Measurements from ENCODE around the gene PDS5B. TPM values are rescaled to one million over a fixed set of nuclear protein-coding genes. Genes with fewer than 3 reads are reported as not detected.

PDS5B gene, protein sequence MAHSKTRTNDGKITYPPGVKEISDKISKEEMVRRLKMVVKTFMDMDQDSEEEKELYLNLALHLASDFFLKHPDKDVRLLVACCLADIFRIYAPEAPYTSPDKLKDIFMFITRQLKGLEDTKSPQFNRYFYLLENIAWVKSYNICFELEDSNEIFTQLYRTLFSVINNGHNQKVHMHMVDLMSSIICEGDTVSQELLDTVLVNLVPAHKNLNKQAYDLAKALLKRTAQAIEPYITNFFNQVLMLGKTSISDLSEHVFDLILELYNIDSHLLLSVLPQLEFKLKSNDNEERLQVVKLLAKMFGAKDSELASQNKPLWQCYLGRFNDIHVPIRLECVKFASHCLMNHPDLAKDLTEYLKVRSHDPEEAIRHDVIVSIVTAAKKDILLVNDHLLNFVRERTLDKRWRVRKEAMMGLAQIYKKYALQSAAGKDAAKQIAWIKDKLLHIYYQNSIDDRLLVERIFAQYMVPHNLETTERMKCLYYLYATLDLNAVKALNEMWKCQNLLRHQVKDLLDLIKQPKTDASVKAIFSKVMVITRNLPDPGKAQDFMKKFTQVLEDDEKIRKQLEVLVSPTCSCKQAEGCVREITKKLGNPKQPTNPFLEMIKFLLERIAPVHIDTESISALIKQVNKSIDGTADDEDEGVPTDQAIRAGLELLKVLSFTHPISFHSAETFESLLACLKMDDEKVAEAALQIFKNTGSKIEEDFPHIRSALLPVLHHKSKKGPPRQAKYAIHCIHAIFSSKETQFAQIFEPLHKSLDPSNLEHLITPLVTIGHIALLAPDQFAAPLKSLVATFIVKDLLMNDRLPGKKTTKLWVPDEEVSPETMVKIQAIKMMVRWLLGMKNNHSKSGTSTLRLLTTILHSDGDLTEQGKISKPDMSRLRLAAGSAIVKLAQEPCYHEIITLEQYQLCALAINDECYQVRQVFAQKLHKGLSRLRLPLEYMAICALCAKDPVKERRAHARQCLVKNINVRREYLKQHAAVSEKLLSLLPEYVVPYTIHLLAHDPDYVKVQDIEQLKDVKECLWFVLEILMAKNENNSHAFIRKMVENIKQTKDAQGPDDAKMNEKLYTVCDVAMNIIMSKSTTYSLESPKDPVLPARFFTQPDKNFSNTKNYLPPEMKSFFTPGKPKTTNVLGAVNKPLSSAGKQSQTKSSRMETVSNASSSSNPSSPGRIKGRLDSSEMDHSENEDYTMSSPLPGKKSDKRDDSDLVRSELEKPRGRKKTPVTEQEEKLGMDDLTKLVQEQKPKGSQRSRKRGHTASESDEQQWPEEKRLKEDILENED (N-terminal part only)
- total RNA-seq (2022; extraction: Qiagen RNA extraction; ENCODE audit: low read depth): 8.0 to 14.2 TPM (median 10.6 TPM) in 5 replicates

DNA sequence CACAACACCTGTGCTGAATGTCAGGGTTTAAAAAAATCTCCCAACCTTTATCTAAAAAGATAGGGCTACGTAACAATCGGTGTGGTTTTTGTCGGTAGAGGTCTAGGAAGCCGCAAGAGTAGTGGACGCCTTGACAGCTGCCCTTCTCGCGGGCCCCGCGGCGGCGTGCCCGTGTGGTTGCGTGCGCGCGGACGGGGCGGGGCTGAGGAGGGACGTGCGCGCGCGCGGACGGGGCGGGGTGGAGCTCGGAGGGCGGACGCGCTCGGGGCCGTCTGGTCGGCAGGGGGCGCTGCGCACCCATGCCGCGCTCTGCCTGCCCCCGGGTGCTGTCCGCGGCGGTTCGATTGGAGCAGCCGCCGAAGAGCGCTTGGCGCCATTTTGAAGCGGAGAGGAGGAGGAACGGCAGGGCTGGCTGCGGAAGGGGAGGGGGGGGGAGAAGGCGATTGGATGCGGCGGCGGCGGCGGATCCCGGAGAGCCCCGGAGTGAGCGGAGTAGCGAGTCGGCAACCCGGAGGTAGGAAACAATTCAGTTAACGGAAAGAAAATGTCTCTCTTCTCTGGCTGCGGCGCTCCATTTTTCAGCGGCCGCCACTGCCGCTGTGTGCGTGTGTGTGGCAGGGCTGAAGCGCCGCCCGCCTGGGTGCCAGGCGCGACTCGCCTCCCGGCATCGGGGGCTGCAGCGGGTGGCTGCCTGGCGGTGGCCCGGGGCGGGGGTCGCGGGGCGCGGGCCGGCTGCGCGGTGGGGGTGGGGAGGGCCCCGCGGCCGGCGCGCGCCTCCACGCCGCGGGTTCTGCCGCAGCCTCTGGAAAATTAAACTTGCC is at the start of gene PDS5B:
TSS of gene PDS5B (plus strand) at position 373 of the 821 bp plus-strand sequence. CDS start 62,321 bp downstream, outside the sequence.

DNA sequence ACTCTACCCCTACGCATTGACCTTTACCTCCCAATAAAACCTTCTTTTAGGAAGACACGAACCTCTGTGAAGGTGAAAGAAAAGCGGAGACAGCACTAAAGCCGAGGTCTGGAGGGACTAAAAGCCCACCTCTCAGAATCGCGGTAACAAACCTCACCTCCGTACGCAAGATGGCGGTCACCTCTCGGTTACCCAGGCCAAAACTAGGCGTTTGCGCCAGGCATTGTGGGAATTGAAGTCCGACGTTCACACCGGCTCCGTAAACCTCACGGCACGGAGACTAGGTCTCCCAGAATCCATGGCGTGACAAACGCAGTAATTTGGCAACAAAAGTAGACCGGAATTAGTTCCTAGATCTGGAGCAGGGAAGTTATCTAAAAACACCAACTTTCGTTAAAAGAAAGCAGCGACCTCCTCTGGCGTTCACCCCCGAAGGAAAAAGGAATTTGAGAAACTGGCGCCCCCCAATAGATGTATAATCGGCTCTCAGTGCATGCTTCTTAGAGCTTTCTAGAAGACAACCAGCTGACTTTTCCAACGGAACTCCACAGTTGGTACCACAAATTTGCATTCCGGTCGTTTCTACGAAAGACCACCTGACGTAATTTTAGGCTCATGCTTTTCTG is 47.5 kb upstream of the PDS5B start, which contains the start of gene N4BP2L2:
TSS of gene N4BP2L2 (minus strand) at position 175 of the 626 bp plus-strand sequence. CDS start 1,768 bp downstream, outside the sequence.

Other genes starting within 250 kb of the PDS5B start
- 0.29 to 0.88 TPM (median 0.57 TPM) in 5 replicates for gene N4BP2L1, start 158.3 kb upstream of the PDS5B start, total RNA-seq (2022; extraction: Qiagen RNA extraction; ENCODE audit: low read depth)
- 11.5 to 23.4 TPM (median 21.8 TPM) in 5 replicates for gene N4BP2L2, start 47.7 kb upstream of the PDS5B start, total RNA-seq (2022; extraction: Qiagen RNA extraction; ENCODE audit: low read depth)

All from A549 treated with RU486 at 1 μM for 4 hours (cell line).